HT-29 (cell line): ENCODE data around the gene C22orf39. TPM values are rescaled to one million over a fixed set of nuclear protein-coding genes. Genes with fewer than 3 reads are reported as not detected.

Experiments
- DNase-seq: peaks from one replicate; pipeline ENCODE4 v3.0.0-alpha.2; 2015; ENCODE audit warnings: low spot score
- total RNA-seq: library from RNA; depleted of rRNA; stranded (reverse); fragments of >200 nt; shearing (Covaris generic); gene quantifications from 2 replicates; pipeline ENCODE4 v1.2.3, GENCODE V29; 2014

C22orf39 gene
- total RNA-seq, 1 experiment from 2014 or later, result 43.6 TPM

GRCh38 chr22:19477321-19478044, 30.0 kb upstream of the C22orf39 start:
- peak; percentile 7 for DNase-seq

DNA sequence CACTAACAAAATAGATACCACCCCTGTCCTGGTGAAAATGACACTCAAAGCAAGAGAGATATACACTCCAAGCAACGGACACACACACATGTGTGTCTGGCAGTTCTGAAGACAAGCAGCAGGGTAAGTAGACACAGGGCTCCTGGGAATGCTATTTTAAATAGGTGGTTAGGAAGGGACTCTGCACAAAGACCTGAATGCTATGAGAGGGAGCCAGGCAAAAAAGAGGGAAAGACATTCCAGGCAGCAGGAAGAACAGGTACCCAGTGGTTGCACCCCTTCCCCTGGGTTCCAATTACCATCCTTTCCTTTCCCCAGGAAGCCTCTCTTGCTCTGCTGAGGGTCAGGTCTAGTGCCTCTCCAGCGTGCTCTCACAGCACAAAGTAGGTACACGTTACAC, 28.5 kb upstream of the C22orf39 start:
- no peak for DNase-seq

DNA sequence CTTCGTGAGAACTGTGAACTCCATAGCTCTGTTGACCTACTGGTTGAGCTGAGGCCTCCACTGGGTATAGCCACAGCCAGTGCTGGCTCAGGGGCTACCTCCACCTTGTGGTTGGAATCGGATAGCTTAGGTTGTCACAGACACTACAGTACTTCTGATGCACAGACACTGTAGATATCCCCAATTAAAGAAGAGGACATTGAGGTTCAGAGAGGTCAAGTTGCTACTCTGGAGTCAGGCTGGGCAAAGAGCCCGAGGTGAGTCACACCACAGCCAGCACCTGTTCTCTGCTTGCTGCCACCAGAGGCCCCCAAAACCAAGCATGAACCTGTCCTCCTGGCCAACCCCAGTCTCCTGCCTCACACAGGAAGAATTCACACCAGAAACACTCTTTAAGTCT, 26.1 kb upstream of the C22orf39 start:
- peak; percentile 6 for DNase-seq

GRCh38 chr22:19472233-19472632, 24.7 kb upstream of the C22orf39 start:
- DNase-seq, result no peak

DNA sequence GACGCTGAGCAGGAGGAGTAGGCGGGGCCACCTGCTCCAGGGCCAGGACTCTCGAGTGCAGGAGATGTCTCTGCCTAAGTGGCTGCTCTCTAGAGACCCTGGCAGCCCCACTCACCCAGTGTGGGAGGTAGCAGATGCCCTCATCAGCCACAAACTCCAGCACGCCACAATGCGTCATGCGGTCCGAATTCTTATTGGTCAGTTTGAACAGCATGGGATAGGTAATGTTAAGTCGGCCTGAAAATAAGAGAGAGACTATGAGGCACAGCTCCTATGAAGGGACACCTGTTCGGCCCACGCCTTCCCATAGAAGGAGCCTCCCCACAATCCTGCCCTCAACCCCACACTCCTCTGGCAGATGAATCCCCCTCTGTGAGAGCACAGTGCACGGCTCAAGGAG, 24.1 kb upstream of the C22orf39 start:
- no peak for DNase-seq

GRCh38 chr22:19470010-19470409, 22.5 kb upstream of the C22orf39 start:
- DNase-seq, result no peak

DNA sequence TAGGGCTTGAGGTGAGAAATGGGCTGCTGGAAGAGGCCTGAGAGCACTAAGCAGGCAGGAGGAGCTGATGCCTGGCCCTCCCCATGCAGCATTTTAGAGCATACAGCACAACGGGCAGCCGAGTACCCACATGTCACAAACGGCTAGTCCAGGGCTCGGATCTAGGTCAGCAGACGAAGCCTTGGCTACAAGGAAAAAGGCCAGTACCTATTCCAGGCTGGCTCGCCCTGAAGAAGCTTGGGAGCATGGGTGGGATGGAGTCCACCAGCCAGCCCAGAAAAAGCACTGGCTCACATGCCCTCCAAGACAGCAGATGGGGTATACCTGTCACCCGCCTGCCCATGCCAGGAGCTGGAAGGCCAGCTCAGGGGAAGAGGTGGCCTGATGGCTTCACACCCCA, 21.9 kb upstream of the C22orf39 start:
- no peak for DNase-seq

GRCh38 chr22:19467912-19468311, 20.4 kb upstream of the C22orf39 start:
- DNase-seq, result no peak

DNA sequence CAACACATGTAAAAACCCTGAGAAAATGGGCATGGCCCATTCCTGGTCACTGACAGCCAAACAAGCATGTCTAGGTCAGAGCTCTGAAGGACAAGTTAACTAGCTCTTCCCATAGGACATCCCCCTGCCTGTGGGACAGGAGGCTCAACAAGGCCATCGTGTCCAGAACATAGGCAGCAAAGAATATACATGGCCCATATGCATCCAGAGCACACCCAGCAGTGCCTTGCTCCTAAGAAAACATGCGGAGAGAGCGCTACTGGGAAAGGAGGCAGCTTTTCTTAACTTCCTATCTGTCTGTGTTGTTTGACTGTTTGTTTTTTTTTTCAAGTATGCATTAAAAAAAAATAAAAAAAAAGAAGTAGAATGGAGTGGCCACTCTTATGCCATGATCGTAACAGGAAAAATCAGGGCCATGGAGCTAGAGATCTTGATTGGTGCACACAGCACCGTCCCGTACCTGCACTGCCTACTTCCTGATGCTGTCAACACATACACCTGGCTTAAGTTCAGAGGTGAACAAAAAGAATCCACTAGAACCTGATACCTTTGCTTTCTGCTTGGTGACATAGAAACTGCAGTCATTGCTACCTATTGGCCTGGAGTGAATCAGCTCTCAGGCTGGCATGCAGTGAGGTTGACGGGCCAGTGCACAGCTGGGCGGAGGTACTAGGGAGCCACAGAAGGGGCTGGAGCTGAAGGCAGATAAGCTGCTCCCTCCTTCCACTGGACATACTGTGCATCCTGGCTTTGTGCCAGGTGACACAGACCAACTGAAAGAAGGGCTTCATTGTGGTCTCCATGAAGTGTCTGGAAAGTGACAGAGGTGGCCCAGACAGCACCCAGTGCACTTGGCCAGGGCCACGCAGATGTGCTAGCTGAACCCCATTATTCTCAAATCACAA, 19.6 kb upstream of the C22orf39 start:
- no peak for DNase-seq

GRCh38 chr22:19466126-19466716, 18.7 kb upstream of the C22orf39 start:
- DNase-seq, result no peak

DNA sequence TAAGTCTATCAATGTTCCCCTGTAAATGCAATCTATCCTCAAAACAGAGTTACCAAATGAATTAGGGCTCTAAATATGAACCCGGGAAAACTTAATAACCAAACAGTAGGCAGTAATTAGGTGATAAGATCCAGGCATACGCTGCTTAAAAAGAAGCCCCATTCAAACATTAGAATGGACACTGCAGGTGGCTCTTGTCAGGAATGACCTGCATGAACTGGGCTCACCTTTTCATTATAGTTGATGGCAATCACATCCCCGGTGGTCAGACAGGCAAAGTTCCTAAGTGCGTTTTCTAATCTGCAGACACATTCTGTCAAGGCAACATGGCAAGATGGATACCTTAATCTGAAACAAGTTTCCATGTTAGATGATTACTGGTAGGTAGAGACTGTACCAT, 17.5 kb upstream of the C22orf39 start:
- no peak for DNase-seq

GRCh38 chr22:19464546-19464945, 17.0 kb upstream of the C22orf39 start:
- no peak for DNase-seq

GRCh38 chr22:19463491-19464469, 16.3 kb upstream of the C22orf39 start:
- DNase-seq, result no peak

DNA sequence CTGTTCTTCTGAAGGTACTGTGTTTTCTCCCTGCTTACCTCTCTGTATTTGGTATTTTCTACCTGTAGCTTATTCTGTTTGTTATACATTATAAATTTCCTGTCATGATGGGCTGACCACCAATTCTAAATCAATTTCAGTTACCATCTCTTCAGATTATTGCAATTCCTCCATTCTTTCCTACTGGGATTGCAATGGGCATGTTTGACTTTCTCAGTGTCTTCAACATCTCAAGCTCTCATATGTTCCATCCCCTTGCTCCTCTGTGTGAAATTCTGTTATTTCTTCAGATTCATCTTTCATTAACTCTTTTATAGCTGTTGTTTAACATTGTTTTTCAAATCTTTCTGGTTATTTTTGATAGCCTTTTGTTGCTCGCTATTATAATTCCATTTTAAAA, 15.5 kb upstream of the C22orf39 start:
- DNase-seq, result no peak

DNA sequence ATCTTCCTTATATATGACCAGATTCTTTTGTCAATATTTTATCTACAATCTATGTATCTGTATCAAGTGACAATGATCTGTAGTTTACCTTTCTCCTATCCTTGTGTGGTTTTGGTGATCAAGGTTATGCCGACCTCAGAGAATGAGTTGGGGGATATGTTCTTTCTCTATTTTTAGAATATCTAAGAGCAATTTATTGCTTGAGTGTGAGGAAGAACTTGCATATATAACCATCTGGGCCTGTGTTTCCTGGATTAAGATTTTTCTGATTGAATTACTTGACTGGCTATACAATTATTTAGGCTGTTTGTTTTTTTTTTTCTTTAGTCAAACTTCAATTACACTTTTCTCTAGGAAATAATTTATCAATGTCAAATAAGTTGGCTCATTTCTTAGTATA, 14.0 kb upstream of the C22orf39 start:
- no peak for DNase-seq

DNA sequence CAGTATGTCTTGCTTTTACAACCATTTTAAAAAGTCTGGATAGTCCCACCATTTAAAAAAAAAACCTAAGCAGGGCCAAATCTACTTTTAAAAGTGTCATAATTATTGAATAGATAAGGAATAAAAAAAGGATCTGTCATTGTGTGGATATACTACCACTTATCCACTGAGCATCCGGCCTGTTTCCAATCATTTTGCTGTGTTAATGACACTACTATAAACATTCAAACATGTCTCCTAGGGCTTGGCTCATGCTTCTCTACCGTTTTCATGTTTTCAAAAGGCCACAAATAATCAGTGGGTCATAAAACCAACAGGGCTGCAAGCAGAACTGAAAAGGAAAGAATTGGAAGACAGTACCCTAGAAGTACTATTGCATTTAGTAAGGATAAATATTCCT, 12.5 kb upstream of the C22orf39 start:
- no peak for DNase-seq

- no peak for DNase-seq
Observed at GRCh38 chr22:19457828-19458428, 10.4 kb upstream of the C22orf39 start.

DNA sequence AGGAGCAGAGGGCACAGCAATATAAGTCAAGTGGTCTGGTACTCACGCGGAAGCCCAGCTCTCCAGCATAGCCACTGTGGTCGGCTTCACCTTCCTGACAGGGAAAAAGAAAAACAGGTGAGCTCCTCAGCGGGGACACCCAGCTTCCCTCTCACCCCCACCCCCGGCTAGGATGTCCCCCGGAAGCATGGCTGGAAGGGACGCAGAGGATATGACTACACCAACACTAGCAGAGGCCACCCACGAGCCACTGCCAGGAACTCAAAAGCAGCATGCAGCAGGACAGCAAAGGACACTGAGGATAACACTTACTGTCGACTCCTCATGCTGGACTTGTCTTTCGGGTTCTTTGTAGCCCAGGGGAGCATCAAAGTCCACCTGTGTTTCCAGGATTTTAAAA, 9.0 kb upstream of the C22orf39 start:
- DNase-seq, result no peak

GRCh38 chr22:19455585-19456370, 8.3 kb upstream of the C22orf39 start:
- DNase-seq, result no peak

DNA sequence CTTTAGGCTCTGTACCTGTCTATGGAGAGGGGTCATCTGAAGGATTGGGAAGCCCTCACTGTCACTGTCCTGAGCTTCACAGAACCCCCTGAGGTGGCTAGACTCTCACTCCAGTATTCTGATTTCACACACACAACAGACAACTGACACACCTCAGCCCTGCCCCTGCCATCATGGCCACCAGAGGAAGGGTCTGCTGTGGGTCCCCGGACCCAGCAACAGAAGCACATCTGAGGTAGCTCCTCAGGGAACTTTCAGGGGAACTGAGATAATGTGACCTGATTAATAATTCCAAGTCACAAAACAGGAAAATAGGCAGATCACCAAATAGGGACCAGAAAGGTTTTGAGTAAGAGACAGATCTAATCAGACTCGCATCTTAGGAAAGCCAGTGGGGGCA, 7.5 kb upstream of the C22orf39 start:
- no peak for DNase-seq
